GM12872 (cell line): ENCODE data around the gene RIMKLB.

ENCODE experiments used
- CTCF ChIP-seq: IDR thresholded peaks from 3 replicates; pipeline ENCODE4 v1.5.1; 2011; ENCODE audit warnings: low read depth, mild to moderate bottlenecking, low read length, moderate library complexity; ENCODE audit not compliant: insufficient read depth

Gene RIMKLB

GRCh38 chr12:8746046-8746445 lies 48.3 kb downstream of the RIMKLB start:
- no peak for TF ChIP-seq CTCF

DNA sequence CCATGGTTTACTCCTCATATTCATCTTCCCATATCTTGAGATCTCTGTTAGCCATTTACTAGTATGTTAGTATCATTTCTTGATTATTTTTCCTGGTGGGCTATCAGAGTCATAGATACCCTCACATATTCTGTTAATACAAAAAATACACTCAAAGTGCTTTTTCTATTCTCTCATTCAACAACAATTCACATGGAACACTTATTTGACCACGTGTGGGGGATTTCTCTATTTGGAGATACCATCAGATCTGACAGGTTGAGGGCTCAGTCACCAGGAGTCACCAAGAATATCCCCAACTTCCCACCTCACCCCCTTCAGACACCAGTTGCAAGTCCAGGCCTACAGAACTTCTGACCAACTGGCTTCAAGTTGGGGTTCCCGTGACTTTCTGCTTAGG lies 72.7 kb downstream of the RIMKLB start:
- TF ChIP-seq CTCF, result no peak

DNA sequence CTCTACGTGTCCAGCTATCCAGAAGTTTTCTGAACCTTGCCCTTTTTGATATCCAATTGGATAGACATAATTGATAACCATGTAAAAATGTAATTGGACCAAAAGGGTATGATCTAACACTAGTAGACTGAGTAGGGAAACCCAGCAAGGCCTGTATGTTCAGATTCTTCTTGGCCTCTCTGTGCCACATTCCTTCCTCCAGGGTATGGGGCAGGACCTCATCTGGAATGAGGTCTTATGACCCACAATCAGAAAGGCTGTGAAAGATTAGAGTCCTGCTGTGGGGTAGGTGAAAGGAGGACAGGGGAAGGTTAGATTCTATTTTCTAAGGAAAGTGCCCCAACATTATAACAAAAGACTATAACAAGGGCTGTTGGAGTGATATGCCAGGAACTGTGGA lies 73.3 kb downstream of the RIMKLB start:
- no peak for TF ChIP-seq CTCF

DNA sequence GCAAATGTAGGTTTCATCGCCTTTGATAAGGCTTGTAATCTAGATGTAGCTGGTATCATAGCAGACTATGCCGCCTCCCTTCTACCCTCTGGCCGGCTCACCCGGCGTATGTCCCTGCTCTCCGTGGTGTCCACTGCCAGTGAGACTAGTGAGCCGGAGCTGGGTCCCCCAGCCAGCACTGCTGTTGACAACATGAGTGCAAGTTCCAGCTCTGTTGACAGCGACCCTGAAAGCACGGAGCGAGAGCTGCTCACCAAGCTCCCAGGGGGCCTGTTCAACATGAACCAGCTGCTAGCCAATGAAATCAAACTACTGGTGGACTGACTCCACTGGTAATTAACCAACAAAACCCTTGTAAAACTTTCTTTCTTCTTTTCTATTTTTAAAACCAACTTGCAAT lies 75.7 kb downstream of the RIMKLB start:
- no peak for TF ChIP-seq CTCF

DNA sequence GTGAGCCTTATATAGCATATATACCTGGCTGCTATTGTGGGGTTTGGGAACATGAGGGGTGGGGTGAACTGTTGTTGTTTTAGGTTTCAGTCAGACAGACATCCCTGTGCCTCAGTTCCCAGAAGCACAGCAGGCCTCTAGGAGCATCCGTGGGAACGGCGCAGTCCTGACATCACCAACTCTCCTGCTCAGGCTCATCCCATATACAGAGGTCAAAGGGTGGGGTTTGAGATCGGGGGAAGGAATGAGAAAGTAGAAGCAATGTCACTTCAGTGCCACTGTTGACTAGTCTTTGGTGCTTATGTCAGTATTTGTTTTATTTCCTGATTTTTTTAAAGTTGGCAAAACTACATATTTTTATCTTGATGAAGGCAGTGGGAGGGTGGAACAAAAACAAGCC lies 81.5 kb downstream of the RIMKLB start:
- TF ChIP-seq CTCF, result no peak

GRCh38 chr12:8779862-8780261 lies 82.1 kb downstream of the RIMKLB start:
- no peak for TF ChIP-seq CTCF

GRCh38 chr12:8780389-8780788 lies 82.6 kb downstream of the RIMKLB start:
- no peak for TF ChIP-seq CTCF
